Colon (tissue), 2 donors: ENCODE results near the gene TSPO2.
"Not testable (repeated sequence)": the region's sequence is repeated elsewhere in the genome, so short reads cannot be mapped to it uniquely, and the experiment has no call there.

Source experiments
- FAIRE-seq: peaks from 2 replicates; lab custom pipeline; 2012; peaks lifted over from hg19 to GRCh38; lab: Jason Lieb, UNC
- donor health status: control.
- donor health status: control.

Gene TSPO2

GRCh38 chr6:41042226-41043055 is at the start of gene TSPO2:
TSS of gene TSPO2 (plus strand) at chr6:41042467. CDS start at chr6:41042986, 519 bp downstream.
- FAIRE-seq = no peak

- FAIRE-seq = no peak
These were observed 49.5 kb upstream of the TSPO2 start for GRCh38 chr6:40992746-40993145.

GRCh38 chr6:40996591-40997233 is 45.6 kb upstream of the TSPO2 start:
- FAIRE-seq = no peak

- no peak for FAIRE-seq
These were observed 44.9 kb upstream of the TSPO2 start for GRCh38 chr6:40997234-40997957.

GRCh38 chr6:40998661-40999060 is 43.6 kb upstream of the TSPO2 start:
- FAIRE-seq = no peak

GRCh38 chr6:40999569-40999968 is 42.7 kb upstream of the TSPO2 start:
- FAIRE-seq = no peak

GRCh38 chr6:41000248-41000647 is 42.0 kb upstream of the TSPO2 start:
- FAIRE-seq = no peak

GRCh38 chr6:41002168-41002567 is 40.1 kb upstream of the TSPO2 start:
- FAIRE-seq = no peak

GRCh38 chr6:41006217-41006616 is 36.0 kb upstream of the TSPO2 start:
- FAIRE-seq = not testable (repeated sequence)

GRCh38 chr6:41006980-41007379 is 35.3 kb upstream of the TSPO2 start:
- not testable (repeated sequence) for FAIRE-seq

GRCh38 chr6:41008011-41008410 is 34.3 kb upstream of the TSPO2 start:
- FAIRE-seq = no peak

- FAIRE-seq = no peak
These were observed 32.6 kb upstream of the TSPO2 start for GRCh38 chr6:41009669-41010068.

GRCh38 chr6:41011673-41012072 is 30.6 kb upstream of the TSPO2 start:
- no peak for FAIRE-seq

- FAIRE-seq = no peak
These were observed 28.7 kb upstream of the TSPO2 start for GRCh38 chr6:41013466-41014153.

GRCh38 chr6:41014780-41015179 is 27.5 kb upstream of the TSPO2 start:
- FAIRE-seq = no peak

- not testable (repeated sequence) for FAIRE-seq
These were observed 26.4 kb upstream of the TSPO2 start for GRCh38 chr6:41015860-41016259.

- FAIRE-seq = no peak
These were observed 24.6 kb upstream of the TSPO2 start for GRCh38 chr6:41017663-41018062.

GRCh38 chr6:41021832-41022231 is 20.4 kb upstream of the TSPO2 start:
- no peak for FAIRE-seq

GRCh38 chr6:41022294-41022693 is 20.0 kb upstream of the TSPO2 start:
- FAIRE-seq = no peak

GRCh38 chr6:41023114-41023513 is 19.2 kb upstream of the TSPO2 start:
- FAIRE-seq = no peak

- no peak for FAIRE-seq
These were observed 16.2 kb upstream of the TSPO2 start for GRCh38 chr6:41025966-41026530.

GRCh38 chr6:41027241-41027640 is 15.0 kb upstream of the TSPO2 start:
- no peak for FAIRE-seq
